ENCODE results near the gene PCDHA3.

GRCh38 chr5:140808889-140809291, 8.0 kb downstream of the PCDHA3 start:
- no peak for TF ChIP-seq EZH2 (IDR thresholded peaks at IDR 0.05; ENCODE audit: borderline replicate concordance, low read length)
- TF ChIP-seq, protein P1, sequence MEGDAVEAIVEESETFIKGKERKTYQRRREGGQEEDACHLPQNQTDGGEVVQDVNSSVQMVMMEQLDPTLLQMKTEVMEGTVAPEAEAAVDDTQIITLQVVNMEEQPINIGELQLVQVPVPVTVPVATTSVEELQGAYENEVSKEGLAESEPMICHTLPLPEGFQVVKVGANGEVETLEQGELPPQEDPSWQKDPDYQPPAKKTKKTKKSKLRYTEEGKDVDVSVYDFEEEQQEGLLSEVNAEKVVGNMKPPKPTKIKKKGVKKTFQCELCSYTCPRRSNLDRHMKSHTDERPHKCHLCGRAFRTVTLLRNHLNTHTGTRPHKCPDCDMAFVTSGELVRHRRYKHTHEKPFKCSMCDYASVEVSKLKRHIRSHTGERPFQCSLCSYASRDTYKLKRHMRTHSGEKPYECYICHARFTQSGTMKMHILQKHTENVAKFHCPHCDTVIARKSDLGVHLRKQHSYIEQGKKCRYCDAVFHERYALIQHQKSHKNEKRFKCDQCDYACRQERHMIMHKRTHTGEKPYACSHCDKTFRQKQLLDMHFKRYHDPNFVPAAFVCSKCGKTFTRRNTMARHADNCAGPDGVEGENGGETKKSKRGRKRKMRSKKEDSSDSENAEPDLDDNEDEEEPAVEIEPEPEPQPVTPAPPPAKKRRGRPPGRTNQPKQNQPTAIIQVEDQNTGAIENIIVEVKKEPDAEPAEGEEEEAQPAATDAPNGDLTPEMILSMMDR (IDR thresholded peaks at IDR 0.05; ENCODE audit: low read length) = no peak
